SJSA1 (cell line): ENCODE data around the gene UVRAG. TPM values are rescaled to one million over a fixed set of nuclear protein-coding genes. Genes with fewer than 3 reads are reported as not detected.

Experiments
- DNase-seq, 2 experiments: peaks; one replicate each; pipeline ENCODE4 v3.0.0-alpha.2; 2015 to 2020; ENCODE audit warnings: low spot score in 2 of 2, low read depth in 1 of 2
- H3K27ac ChIP-seq: fragments of 250-450 bp; sonication (Bioruptor Pico); 2 replicates; pipeline ENCODE4 v1.5.1; 2020; ENCODE audit warnings: mild to moderate bottlenecking, moderate library complexity
- H3K27me3 ChIP-seq: fragments of 250-450 bp; sonication (Bioruptor Pico); replicated peaks from 2 replicates; pipeline ENCODE4 v1.5.1; 2020; ENCODE audit warnings: mild to moderate bottlenecking, moderate library complexity
- H3K36me3 ChIP-seq: fragments of 250-450 bp; sonication (Bioruptor Pico); 2 replicates; pipeline ENCODE4 v1.5.1; 2020; ENCODE audit warnings: mild to moderate bottlenecking
- H3K4me1 ChIP-seq: fragments of 250-450 bp; sonication (Bioruptor Pico); replicated peaks from 2 replicates; pipeline ENCODE4 v1.6.1; 2021; ENCODE audit warnings: mild to moderate bottlenecking
- H3K4me3 ChIP-seq: fragments of 250-450 bp; sonication (Bioruptor Pico); 2 replicates; pipeline ENCODE4 v1.5.1; 2020; ENCODE audit warnings: mild to moderate bottlenecking
- H3K9me3 ChIP-seq: fragments of 250-450 bp; sonication (Bioruptor Pico); replicated peaks from 2 replicates; pipeline ENCODE4 v1.5.1; 2020; ENCODE audit warnings: mild to moderate bottlenecking
- total RNA-seq: library from RNA; depleted of rRNA; stranded (reverse); fragments of >200 nt; shearing (Covaris generic); gene quantifications from 2 replicates; pipeline ENCODE4 v1.2.3, GENCODE V29; 2014

UVRAG gene
- total RNA-seq, 1 experiment from 2014 or later = 7.7 TPM

DNA sequence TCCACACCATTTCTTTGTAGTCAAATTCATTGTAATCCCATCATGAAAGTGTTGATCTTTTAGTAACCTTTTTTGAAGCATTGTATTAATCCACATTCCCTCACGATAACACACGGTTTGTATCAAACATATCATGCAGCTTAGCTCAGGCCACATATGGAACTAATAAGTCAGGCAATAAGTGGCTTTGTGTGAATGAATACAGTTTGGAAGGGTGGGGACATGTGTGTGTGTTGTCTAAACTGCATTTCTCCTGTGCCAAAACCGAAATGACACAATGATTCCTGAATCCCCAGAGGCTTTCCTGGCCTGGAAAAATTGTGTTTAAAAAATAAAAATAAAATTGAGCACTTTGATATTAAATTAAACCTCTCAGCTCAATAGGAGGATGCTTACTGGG lies 293.0 kb downstream of the UVRAG start:
- Histone ChIP-seq H3K4me3 (no peak overlapping the region), H3K36me3 (no peaks in the 10 kb centered on the region), H3K4me1 (no peaks in the 10 kb centered on the region), H3K9me3 (no peaks in the 10 kb centered on the region), H3K27ac (no peak overlapping the region), H3K27me3 (no peaks in the 10 kb centered on the region)
- DNase-seq = no peak

DNA sequence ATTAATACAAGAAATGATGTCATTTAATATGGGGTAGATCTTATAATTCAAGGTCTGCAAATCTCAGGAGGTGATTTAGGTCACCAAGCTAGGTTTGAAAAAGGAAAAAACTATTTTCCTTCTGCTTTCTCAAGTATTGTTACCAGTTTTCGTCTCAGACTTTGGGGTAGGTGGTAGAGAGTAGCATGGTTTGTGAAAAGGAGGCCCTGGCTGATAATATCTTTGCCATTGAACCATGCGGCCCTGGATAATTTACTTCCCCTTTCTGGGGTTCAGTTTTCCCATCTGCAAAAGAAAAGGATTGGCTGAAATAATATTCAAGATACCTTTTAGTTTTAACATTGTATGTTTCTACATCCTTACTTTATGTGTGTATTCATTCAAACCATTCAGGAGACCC lies 299.2 kb downstream of the UVRAG start:
- H3K27ac ChIP-seq = no peak overlapping the region
- H3K36me3 ChIP-seq = no peaks in the 10 kb centered on the region
- H3K4me1 ChIP-seq = no peaks in the 10 kb centered on the region
- no peak overlapping the region for H3K4me3 ChIP-seq
- no peak for DNase-seq
- no peaks in the 10 kb centered on the region for H3K9me3 ChIP-seq
- no peaks in the 10 kb centered on the region for H3K27me3 ChIP-seq

DNA sequence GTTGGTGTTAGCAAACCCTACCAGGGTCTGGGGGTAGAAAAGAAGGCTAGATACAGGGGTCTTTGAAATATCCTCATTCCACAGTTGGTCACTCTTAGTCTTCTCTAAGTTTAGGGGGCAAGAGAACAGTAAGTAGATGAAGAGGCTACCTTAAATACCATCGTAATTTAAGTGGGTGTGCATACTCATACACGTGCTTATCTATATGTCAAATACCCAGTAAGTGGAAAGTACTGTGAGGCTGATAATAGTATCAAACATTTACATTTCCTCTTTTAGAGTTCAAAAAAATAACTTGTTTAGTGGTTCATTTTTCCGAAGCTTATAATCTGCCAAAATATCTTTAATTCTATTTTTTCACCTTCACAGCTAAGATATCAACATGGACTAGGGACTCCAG lies 300.5 kb downstream of the UVRAG start:
- Histone ChIP-seq H3K36me3 (no peaks in the 10 kb centered on the region), H3K27me3 (no peaks in the 10 kb centered on the region), H3K4me1 (no peaks in the 10 kb centered on the region), H3K4me3 (no peak overlapping the region), H3K27ac (no peak overlapping the region), H3K9me3 (no peaks in the 10 kb centered on the region)
- DNase-seq = no peak

DNA sequence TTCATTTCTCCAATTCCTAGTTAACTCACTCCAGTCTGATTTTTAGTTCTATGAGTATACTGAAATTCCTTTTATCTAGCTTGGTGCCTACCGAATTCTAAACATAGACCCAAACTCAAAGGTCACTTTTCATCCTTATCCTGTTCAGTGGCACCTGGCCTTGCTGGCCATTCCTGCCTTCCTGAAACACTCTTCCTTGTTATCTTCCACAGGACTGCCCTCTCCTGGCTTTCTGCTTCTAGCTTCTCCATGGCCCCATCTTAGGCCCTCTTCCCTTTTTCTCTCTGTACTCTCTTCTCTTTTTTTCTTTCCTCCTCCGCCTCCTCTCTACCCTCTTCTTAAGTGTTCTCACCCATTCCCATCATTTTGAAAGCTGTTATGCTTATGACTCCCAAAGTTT lies 304.0 kb downstream of the UVRAG start:
- Histone ChIP-seq H3K27ac (no peak overlapping the region), H3K4me1 (no peaks in the 10 kb centered on the region), H3K9me3 (no peaks in the 10 kb centered on the region), H3K4me3 (no peak overlapping the region), H3K27me3 (no peaks in the 10 kb centered on the region), H3K36me3 (no peaks in the 10 kb centered on the region)
- no peak for DNase-seq

DNA sequence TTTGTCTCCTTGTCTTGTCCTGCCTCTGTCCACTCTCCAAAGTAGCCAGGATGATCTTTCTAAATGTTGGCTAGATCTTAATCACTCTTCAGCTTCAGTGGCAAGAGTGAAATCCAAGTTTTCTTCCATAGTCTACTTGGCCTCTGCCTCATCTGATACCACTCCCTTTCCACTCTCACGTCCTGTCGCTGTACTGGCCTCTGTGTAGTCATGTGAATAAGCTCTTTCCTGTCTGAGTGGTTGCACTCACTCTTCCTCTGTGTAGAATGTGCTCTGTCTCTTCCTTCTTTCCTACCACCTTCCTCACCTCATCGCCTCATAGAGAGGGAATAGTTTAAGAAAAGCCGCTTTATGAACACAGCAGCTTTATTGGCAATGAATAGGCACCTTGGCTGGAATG lies 304.8 kb downstream of the UVRAG start:
- no peaks in the 10 kb centered on the region for H3K9me3 ChIP-seq
- no peaks in the 10 kb centered on the region for H3K36me3 ChIP-seq
- H3K4me1 ChIP-seq = no peaks in the 10 kb centered on the region
- no peaks in the 10 kb centered on the region for H3K27me3 ChIP-seq
- DNase-seq = no peak
- H3K4me3 ChIP-seq = no peak overlapping the region
- H3K27ac ChIP-seq = no peak overlapping the region

DNA sequence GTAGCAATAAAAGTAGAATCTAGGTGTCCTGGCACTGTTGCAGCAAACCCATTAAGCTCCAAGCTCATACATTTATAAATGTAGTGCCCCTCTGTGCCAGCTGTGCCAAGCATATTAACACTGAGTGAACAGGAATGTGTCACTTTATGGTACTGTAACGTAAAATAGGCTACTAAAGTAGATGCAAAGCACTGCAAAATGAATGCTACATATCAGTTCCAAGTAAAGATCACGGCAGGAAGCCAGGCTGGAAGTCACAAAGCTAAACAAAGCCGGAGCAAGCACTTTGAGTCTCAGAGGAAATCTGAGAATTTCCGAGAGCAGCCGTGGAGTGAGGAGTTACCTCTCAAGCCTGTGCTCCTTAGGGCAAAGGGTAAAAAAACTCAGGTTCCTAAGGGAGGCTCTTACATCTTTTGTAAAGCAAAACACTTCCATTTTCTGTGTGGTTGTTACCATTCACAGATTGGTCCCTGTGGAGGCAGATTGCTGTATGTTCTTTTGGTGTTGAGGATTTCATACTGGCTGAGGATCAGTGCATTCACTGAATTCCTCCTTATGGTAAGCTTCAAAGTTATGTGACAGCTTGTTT lies 305.6 kb downstream of the UVRAG start:
- no peak overlapping the region for H3K4me3 ChIP-seq
- no peaks in the 10 kb centered on the region for H3K9me3 ChIP-seq
- DNase-seq = no peak

DNA sequence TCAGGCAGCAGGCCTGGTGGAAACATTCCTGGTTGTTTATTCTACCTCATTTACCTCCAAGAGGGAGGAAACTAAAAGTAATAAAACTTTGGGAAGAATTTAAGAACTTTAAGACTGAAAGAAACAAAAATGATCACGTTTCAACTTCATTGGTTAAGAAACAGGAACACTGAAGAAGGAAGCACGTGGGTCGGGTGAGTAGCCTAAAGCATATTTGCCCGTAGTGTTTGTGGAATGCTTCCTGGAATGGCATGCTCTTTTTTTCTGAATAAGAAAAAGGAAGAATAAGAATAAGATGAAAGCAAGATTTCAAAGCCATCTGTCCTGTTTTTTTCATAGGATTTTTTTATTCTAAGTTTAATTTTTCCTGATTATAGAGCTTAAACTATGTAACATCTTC lies 308.2 kb downstream of the UVRAG start:
- H3K9me3 ChIP-seq = no peaks in the 10 kb centered on the region
- no peak overlapping the region for H3K4me3 ChIP-seq
- no peaks in the 10 kb centered on the region for H3K4me1 ChIP-seq
- no peak overlapping the region for H3K27ac ChIP-seq
- DNase-seq = no peak
- H3K27me3 ChIP-seq = no peaks in the 10 kb centered on the region
- H3K36me3 ChIP-seq = no peaks in the 10 kb centered on the region

More for the DNA sequence above, 305.6 kb downstream of the UVRAG start:
- no peaks in the 10 kb centered on the region for H3K36me3 ChIP-seq
- no peaks in the 10 kb centered on the region for H3K4me1 ChIP-seq
- no peak overlapping the region for H3K27ac ChIP-seq
- H3K27me3 ChIP-seq = no peaks in the 10 kb centered on the region

DNA sequence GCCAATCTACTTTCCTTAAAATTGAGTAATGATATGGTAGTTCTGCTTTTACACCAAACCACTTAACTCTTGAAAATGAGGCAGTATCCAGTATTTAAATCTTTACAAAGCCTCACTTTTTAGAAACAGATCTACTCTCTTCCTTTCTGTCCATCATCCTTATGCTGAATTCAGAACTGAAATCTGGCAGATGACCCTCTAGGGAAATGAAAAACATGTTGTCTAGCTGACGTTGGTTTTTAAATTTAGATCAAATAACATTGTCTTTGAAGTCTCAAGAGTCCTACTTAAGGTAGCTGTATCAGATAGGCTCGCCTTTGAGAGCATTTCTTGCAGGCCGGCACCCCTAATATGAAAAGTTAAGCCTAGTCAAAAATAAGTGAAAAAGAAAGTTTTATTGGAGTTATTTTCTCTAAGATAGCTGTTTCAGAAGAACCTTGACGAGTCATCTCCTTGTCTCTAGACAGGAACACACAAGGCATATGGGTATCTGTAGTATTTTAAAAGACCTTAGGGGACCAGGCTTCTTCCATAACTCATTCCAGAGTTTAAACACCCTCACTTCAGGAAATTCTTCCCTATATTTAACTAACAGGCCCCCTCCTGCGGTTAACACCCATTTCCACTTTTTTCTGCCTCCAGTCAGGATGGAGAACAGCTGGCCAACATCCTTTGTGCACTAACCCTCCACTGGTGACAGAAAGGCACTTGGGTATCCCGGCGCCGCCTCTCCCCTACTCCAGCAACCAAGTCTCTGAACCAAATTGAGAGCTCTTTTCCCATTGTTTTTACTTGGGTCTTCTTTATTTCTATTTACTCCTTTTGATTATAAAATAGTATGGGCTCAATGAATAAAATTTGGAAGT lies 310.1 kb downstream of the UVRAG start:
- H3K4me1 ChIP-seq = no peaks in the 10 kb centered on the region
- no peak for DNase-seq
- no peak overlapping the region for H3K4me3 ChIP-seq

DNA sequence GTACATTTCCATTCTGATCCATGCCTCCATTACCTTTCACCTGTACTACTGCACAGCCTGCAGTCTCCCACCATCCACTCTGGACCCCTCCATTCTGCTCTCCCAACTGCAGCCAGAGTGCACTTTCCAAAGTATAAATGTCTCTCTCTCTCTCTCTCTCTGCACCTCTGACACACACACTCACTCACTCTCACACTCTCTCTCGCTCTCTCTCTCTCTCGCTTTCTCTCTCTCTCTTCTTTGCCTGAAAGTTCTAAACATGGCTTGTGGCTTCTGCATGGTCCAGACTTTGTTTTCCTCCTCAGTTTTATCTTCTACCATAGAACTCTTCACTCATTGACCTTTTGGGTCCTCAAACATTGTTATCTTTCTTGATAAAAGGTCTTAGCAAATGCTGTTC lies 314.7 kb downstream of the UVRAG start:
- Histone ChIP-seq H3K27ac (no peak overlapping the region), H3K27me3 (no peaks in the 10 kb centered on the region), H3K4me1 (no peaks in the 10 kb centered on the region), H3K9me3 (no peaks in the 10 kb centered on the region), H3K36me3 (no peaks in the 10 kb centered on the region), H3K4me3 (no peak overlapping the region)
- no peak for DNase-seq

More for the DNA sequence above, 310.1 kb downstream of the UVRAG start:
- Histone ChIP-seq H3K9me3 (no peaks in the 10 kb centered on the region), H3K36me3 (no peaks in the 10 kb centered on the region), H3K27ac (no peak overlapping the region), H3K27me3 (no peaks in the 10 kb centered on the region)

DNA sequence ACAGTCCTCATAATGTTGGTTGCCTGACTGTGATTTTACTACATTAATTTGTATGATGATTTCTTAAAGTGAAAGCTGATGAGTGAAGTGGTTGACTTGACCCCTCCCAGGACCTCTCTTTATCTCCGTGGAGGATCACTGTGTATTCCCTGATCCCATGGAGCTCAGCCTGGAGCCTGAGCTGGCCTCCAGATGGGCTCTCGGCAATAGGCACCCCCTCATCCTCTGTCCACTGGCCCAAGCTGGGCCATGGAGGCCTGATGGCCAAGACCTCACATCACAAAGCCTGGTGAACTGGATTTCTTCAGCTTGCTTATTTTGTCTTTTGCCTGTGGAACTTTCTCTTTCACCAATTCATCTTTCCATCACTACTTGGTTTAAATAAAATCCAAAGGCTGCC lies 316.1 kb downstream of the UVRAG start:
- no peak overlapping the region for H3K4me3 ChIP-seq

DNA sequence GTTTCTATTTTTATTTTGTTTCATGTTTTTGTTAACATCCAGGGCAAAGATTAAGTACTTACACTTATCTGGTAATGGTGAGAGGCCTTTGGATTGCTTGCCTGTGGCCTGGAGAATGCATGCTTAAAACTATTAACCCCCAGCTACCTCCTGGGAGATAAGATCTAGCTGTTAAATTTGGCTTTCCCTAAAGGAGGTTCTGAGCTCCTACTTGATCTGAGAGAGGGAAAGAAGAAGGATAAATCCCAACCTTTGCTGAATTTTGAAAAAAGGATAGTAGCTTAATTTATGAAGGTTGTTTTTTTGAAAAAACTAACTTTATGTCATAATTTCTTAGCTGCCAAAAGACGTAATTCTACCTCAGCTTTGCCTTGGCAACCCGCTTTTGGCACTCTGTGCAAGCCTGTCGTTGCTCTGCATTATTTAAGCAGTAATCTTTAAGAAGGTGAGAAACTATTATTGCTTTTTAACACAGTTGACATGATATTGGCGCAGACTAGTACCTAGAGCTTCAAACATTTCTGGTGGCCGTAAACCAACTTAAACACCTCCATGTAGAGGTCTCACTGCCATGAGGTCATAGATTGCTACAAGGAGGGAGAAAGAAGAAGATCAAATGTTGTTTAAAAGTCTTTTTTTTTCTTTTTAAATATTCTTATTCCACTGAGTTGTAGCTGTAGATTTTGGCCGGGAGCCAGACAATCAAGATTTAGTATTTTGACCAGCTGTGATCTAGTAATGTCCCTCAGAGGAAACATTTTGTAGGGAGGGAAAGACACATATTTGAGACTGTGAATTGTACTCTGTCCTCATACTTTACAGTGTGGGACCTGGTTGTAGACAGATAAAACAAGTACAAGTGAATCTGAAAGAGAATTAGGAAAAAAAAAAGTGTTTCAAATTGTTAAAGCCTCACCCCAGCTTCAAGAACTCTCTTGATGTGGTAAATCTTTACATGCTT lies 316.9 kb downstream of the UVRAG start:
- H3K36me3 ChIP-seq = no peaks in the 10 kb centered on the region
- no peaks in the 10 kb centered on the region for H3K4me1 ChIP-seq
- H3K9me3 ChIP-seq = no peaks in the 10 kb centered on the region
- H3K27me3 ChIP-seq = no peaks in the 10 kb centered on the region
- H3K4me3 ChIP-seq = no peak overlapping the region
- no peak overlapping the region for H3K27ac ChIP-seq
- DNase-seq = no peak

More for the DNA sequence above, 316.1 kb downstream of the UVRAG start:
- no peak overlapping the region for H3K27ac ChIP-seq
- H3K27me3 ChIP-seq = no peaks in the 10 kb centered on the region
- no peaks in the 10 kb centered on the region for H3K4me1 ChIP-seq
- H3K36me3 ChIP-seq = no peaks in the 10 kb centered on the region
- no peak for DNase-seq
- H3K9me3 ChIP-seq = no peaks in the 10 kb centered on the region

DNA sequence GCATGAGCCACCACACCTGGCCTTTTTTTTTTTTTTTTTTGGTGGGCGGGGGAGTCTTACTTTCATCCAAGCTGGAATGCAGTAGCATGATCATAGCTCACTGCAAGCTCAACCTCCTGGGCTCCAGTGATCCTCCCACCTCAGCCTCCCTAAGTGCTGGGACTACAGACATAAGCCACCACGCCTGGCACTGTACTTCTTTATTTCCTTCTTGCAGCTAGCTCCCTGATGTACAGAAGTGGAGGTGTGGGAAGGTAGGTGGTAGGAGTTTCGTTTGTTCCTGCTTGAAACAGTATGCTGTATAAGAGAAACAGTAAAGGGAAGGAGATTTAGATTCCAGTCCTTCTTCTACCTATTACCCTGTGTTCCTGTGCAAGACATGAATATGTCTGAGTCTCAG lies 319.2 kb downstream of the UVRAG start:
- DNase-seq = no peak

DNA sequence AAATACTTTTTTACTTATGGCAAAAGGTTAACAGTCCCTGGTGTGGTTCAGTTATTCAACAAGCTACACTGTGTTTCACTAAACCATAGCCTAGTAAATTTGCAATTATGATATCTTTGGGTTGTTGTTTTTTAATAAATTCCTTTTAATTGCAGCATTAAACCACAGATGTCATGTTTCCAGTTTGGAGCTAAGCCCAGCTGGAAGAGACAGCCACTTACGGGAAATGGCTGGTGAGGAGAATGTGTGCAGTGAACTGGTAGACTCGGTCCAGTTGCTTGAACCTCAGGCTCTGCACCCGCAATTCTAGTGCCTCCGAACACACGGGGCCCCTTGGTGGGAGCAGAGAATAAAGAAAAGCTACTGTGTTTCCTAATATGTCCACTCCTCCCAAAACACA lies 320.5 kb downstream of the UVRAG start:
- no peak for DNase-seq
- no peak overlapping the region for H3K4me3 ChIP-seq
- no peaks in the 10 kb centered on the region for H3K9me3 ChIP-seq
- no peaks in the 10 kb centered on the region for H3K4me1 ChIP-seq
- H3K27ac ChIP-seq = no peak overlapping the region
- no peaks in the 10 kb centered on the region for H3K36me3 ChIP-seq
- H3K27me3 ChIP-seq = no peaks in the 10 kb centered on the region

More for the DNA sequence above, 319.2 kb downstream of the UVRAG start:
- no peak overlapping the region for H3K4me3 ChIP-seq
- no peaks in the 10 kb centered on the region for H3K9me3 ChIP-seq
- no peaks in the 10 kb centered on the region for H3K27me3 ChIP-seq
- no peaks in the 10 kb centered on the region for H3K4me1 ChIP-seq
- no peaks in the 10 kb centered on the region for H3K36me3 ChIP-seq
- no peak overlapping the region for H3K27ac ChIP-seq

DNA sequence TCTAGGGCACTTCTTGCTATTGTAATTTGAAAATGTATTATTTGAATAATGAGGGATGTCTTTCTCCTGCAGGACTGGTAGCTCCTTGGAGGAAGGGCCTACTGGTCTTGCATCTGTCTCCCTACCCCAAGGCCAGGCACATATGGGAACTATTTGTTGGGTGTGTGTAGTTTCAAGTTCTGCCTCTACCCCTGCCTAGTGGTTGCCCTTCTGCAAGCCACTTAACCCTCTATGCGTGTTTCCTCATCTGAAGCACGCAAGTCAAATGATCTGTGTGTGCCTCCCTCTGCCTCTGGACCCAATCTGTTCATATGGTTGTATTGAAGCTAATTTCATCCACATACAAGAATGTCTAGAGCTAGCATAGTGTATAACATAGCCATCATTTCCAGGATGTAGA lies 324.3 kb downstream of the UVRAG start:
- Histone ChIP-seq H3K27ac (no peak overlapping the region), H3K4me3 (no peak overlapping the region), H3K27me3 (no peaks in the 10 kb centered on the region), H3K9me3 (no peaks in the 10 kb centered on the region), H3K4me1 (no peaks in the 10 kb centered on the region), H3K36me3 (no peaks in the 10 kb centered on the region)
- no peak for DNase-seq
